Spleen (tissue), 11 donors: ENCODE data around the gene MT1F. TPM values are rescaled to one million over a fixed set of nuclear protein-coding genes. Genes with fewer than 3 reads are reported as not detected.

Experiments used
- DNase-seq: peaks from one replicate; pipeline ENCODE4 v3.0.0-alpha.2; 2020
- H3K27ac ChIP-seq, 8 donors: fragments of 200-600 bp; sonication (generic) in 7 of 8; 1 replicate in 4 of 8; 2 replicates in 4 of 8; pipeline versions ENCODE4 v1.5.0 to v1.8.0; 2016 to 2021; ENCODE audit warnings: inconsistent platforms in 4 of 8, mild to moderate bottlenecking in 4 of 8, moderate library complexity in 1 of 8
- H3K27me3 ChIP-seq, 7 donors: fragments of 200-600 bp; sonication (generic) in 6 of 7; replicated peaks in 1 of 7; 1 replicate in 4 of 7; 2 replicates in 3 of 7; pipeline versions ENCODE4 v1.5.0 to v1.8.0; 2016 to 2021; ENCODE audit warnings: inconsistent platforms in 3 of 7, mild to moderate bottlenecking in 1 of 7
- H3K36me3 ChIP-seq, 6 donors: fragments of 200-600 bp; sonication (generic) in 5 of 6; 1 replicate in 4 of 6; 2 replicates in 2 of 6; pipeline versions ENCODE4 v1.5.0 to v1.8.0; 2016 to 2021; ENCODE audit warnings: inconsistent platforms in 2 of 6
- H3K4me1 ChIP-seq, 6 donors: fragments of 200-600 bp; sonication (generic) in 5 of 6; 1 replicate in 3 of 6; 2 replicates in 3 of 6; pipeline versions ENCODE4 v1.5.0 to v1.8.0; 2016 to 2021; ENCODE audit warnings: inconsistent platforms in 3 of 6
- H3K4me3 ChIP-seq, 8 donors: fragments of 200-600 bp; sonication (generic) in 7 of 8; 1 replicate in 4 of 8; 2 replicates in 4 of 8; pipeline versions ENCODE4 v1.5.0 to v1.8.0; 2016 to 2021; ENCODE audit warnings: inconsistent platforms in 4 of 8, mild to moderate bottlenecking in 4 of 8, moderate library complexity in 2 of 8
- H3K9me3 ChIP-seq, 8 donors: fragments of 200-600 bp; sonication (generic) in 7 of 8; 1 replicate in 4 of 8; 2 replicates in 4 of 8; pipeline versions ENCODE4 v1.5.0 to v1.8.0; 2016 to 2021; ENCODE audit warnings: inconsistent platforms in 4 of 8
- CTCF ChIP-seq, 11 experiments: fragments of 200-600 bp in 7 of 11; fragments of 450-650 bp in 4 of 11; sonication (generic) in 4 of 11; IDR thresholded peaks in 8 of 11; conservative IDR thresholded peaks in 3 of 11; 1 replicate in 7 of 11; 2 replicates in 4 of 11; pipeline versions ENCODE4 v1.4.0 to v1.8.0; 2016 to 2021; ENCODE audit warnings: antibody characterized with exemption in 11 of 11, inconsistent platforms in 4 of 11, mild to moderate bottlenecking in 1 of 11
- POLR2A ChIP-seq, 3 donors: fragments of 450-650 bp; IDR thresholded peaks; one replicate each; pipeline ENCODE4 v1.5.1; 2017; ENCODE audit warnings: antibody characterized with exemption in 3 of 3, mild to moderate bottlenecking in 1 of 3
- POLR2AphosphoS5 ChIP-seq, 3 donors: sonication (generic); formaldehyde crosslinking; IDR thresholded peaks; one replicate each; pipeline ENCODE4 v1.5.1; 2017; ENCODE audit warnings: antibody characterized with exemption in 3 of 3
- WGBS, 5 donors: extraction: QIAGEN DNeasy Blood & Tissue Kit in 3 of 5; methylation state at CpG; one replicate each; pipeline versions ENCODE4 v1.1.5 to v1.1.7; 2013 to 2018; 5-methylcytosine and 5-hydroxymethylcytosine counted together
- intact Hi-C: fragments of 100-400 bp; cut with DNase I; formaldehyde crosslinking; loops from one replicate; pipeline ENCODE4 v1.15.0; 2023; ENCODE audit warnings: low total_unique reads
- polyA plus RNA-seq, 3 donors: library from polyadenylated mRNA; stranded (reverse); fragments of 200-250 nt; gene quantifications; one replicate each; pipeline ENCODE4 v1.2.1, GENCODE V29; 2013
- total RNA-seq, 7 donors: library from RNA; depleted of rRNA in 3 of 7; stranded (reverse); fragments of >200 nt in 3 of 7; fragmentation: NEBNext Ultra II Directional in 4 of 7; extraction: Animal tissue kit (Norgen Biotek cat#: 25700) in 4 of 7; gene quantifications; one replicate each; pipeline versions ENCODE4 v1.1.0 to v1.2.1, GENCODE V29; 2016 to 2021
- donor health status: healthy with polysubstance abuse.
- donor health status: DM: no; HTN: no; CAD: no; lungs with moderate emphysema.
- donor health status: DM: no; HTN: no; CAD: no.
- donor health status: Bipolar disorder and iron deficiency.
- donor health status: healthy.
- donor health status: DM: no; HTN: no; CAD: no.
- donor health status: DM: yes; HTN: yes; CAD: no.

The MT1F gene
- total and polyA plus RNA-seq, 10 donors: 6.4 to 21.0 (median 15.6) TPM

- H3K4me3 ChIP-seq: peak within 1 kb of the TSS in 1 of 8 donors; percentile 36
Observed at GRCh38 chr16:56667581-56668571, 10.1 kb downstream of the MT1F start, which contains the start of gene MT1G. MT1G (minus strand) TSS chr16:56668065; CDS start chr16:56667993, 72 bp downstream.

GRCh38 chr16:56669005-56669839, 11.5 kb downstream of the MT1F start, which contains the start of gene MT1H:
MT1H (plus strand) TSS chr16:56669814; CDS start chr16:56669885, 71 bp downstream.
- H3K36me3 ChIP-seq: no peaks in the 10 kb centered on the region
- H3K9me3 ChIP-seq: no peaks in the 10 kb centered on the region
- intact Hi-C loops: no loop called here
- H3K4me3 ChIP-seq: peak within 1 kb of the TSS in 1 of 8 donors; percentile 30
- H3K27me3 ChIP-seq: peaks cover 0 to 100% (median 41%) of the 10 kb centered on the region in 7 donors
- peaks cover 3 to 25% (median 15%) of the 10 kb centered on the region in 6 donors for H3K4me1 ChIP-seq
- DNase-seq: no peak
- H3K27ac ChIP-seq: no peak within 1 kb of the TSS
- 7 to 23% (median 15%) methylated on average over 14 to 38 of the region's 38 CpGs for WGBS, 5 donors
- TF ChIP-seq POLR2AphosphoS5 (IDR thresholded peaks at IDR 0.05) (no peak), CTCF (IDR thresholded peaks at IDR 0.05 in 8 of 11, conservative IDR thresholded peaks at IDR 0.05 in 3 of 11) (no peak), POLR2A (IDR thresholded peaks at IDR 0.05) (no peak)

More at GRCh38 chr16:56667581-56668571, 10.1 kb downstream of the MT1F start, which contains the start of gene MT1G:
- no peaks in the 10 kb centered on the region for H3K9me3 ChIP-seq
- H3K36me3 ChIP-seq: no peaks in the 10 kb centered on the region
- DNase-seq: no peak
- peaks cover 3 to 33% (median 17%) of the 10 kb centered on the region in 6 donors for H3K4me1 ChIP-seq
- H3K27ac ChIP-seq: no peak within 1 kb of the TSS
- intact Hi-C loops: no loop called here
- H3K27me3 ChIP-seq: peaks cover 0 to 100% (median 52%) of the 10 kb centered on the region in 7 donors
- 8 to 17% (median 12%) methylated on average over 30 to 46 of the region's 46 CpGs for WGBS, 5 donors
- TF ChIP-seq POLR2AphosphoS5 (IDR thresholded peaks at IDR 0.05): peak in 2 of 3 donors; percentile 20 to 27
- no peak for TF ChIP-seq CTCF (IDR thresholded peaks at IDR 0.05 in 8 of 11, conservative IDR thresholded peaks at IDR 0.05 in 3 of 11)

GRCh38 chr16:56669840-56670619, 12.3 kb downstream of the MT1F start:
- 8 to 18% (median 14%) methylated on average over 17 to 19 of the region's 19 CpGs for WGBS, 5 donors
- H3K27me3 ChIP-seq: peaks cover 0 to 99% (median 39%) of the 10 kb centered on the region in 7 donors
- intact Hi-C loops: no loop called here

More at GRCh38 chr16:56669840-56670619, 12.3 kb downstream of the MT1F start:
- Histone ChIP-seq H3K27ac (no peak overlapping the region), H3K9me3 (no peaks in the 10 kb centered on the region), H3K4me3 (peak overlapping the region in 1 of 8 donors; percentile 30), H3K36me3 (no peaks in the 10 kb centered on the region), H3K4me1 (peaks cover 3 to 25% (median 15%) of the 10 kb centered on the region in 6 donors)
- TF ChIP-seq CTCF (IDR thresholded peaks at IDR 0.05 in 8 of 11, conservative IDR thresholded peaks at IDR 0.05 in 3 of 11) (no peak), POLR2A (IDR thresholded peaks at IDR 0.05) (no peak), POLR2AphosphoS5 (IDR thresholded peaks at IDR 0.05) (no peak)
- no peak for DNase-seq
